Erythroblast (primary cell): ENCODE results near the gene KAZN.

Source experiments
- GATA1 ChIP-seq: IDR thresholded peaks from 2 replicates; pipeline ENCODE4 v1.6.1; 2011; ENCODE audit warnings: low read depth, mild to moderate bottlenecking, control low read depth, low read length, moderate library complexity
- POLR2A ChIP-seq: IDR thresholded peaks from 2 replicates; pipeline ENCODE4 v1.6.1; 2011; ENCODE audit warnings: mild to moderate bottlenecking, low read length

- no peak for TF ChIP-seq POLR2A
- TF ChIP-seq GATA1 = no peak
Measured at GRCh38 chr1:14778541-14778897, 180.0 kb downstream of the KAZN start.
